AG10803 (cell line): Measurements from ENCODE around the gene ARHGAP22.

Experiments used
- DNase-seq: peaks from one replicate; pipeline ENCODE4 v3.0.0; 2010; ENCODE audit warnings: low read depth
- H3K4me3 ChIP-seq: 2 replicates; pipeline ENCODE4 v1.5.1; 2011; ENCODE audit warnings: mild to moderate bottlenecking, low read length, control low read depth
- TF ChIP-seq, protein P1 (sequence below): conservative IDR thresholded peaks from 2 replicates; pipeline ENCODE4 v1.5.1; 2011; ENCODE audit warnings: mild to moderate bottlenecking, low read length, control low read depth, inconsistent platforms

Gene ARHGAP22

GRCh38 chr10:48448796-48449195, 156.1 kb downstream of the ARHGAP22 start:
- no peak overlapping the region for H3K4me3 ChIP-seq
- TF ChIP-seq, protein P1, sequence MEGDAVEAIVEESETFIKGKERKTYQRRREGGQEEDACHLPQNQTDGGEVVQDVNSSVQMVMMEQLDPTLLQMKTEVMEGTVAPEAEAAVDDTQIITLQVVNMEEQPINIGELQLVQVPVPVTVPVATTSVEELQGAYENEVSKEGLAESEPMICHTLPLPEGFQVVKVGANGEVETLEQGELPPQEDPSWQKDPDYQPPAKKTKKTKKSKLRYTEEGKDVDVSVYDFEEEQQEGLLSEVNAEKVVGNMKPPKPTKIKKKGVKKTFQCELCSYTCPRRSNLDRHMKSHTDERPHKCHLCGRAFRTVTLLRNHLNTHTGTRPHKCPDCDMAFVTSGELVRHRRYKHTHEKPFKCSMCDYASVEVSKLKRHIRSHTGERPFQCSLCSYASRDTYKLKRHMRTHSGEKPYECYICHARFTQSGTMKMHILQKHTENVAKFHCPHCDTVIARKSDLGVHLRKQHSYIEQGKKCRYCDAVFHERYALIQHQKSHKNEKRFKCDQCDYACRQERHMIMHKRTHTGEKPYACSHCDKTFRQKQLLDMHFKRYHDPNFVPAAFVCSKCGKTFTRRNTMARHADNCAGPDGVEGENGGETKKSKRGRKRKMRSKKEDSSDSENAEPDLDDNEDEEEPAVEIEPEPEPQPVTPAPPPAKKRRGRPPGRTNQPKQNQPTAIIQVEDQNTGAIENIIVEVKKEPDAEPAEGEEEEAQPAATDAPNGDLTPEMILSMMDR, result no peak
- peak; percentile 53 for DNase-seq

- DNase-seq, result no peak
- TF ChIP-seq, protein P1, result no peak
- H3K4me3 ChIP-seq, result no peak overlapping the region
Observed at GRCh38 chr10:48447356-48448215, 157.3 kb downstream of the ARHGAP22 start.

- TF ChIP-seq, protein P1, result no peak
- no peak for DNase-seq
Observed at GRCh38 chr10:48446785-48447184, 158.1 kb downstream of the ARHGAP22 start.

GRCh38 chr10:48445932-48446331, 158.9 kb downstream of the ARHGAP22 start:
- no peak for DNase-seq
- H3K4me3 ChIP-seq, result no peak overlapping the region
- TF ChIP-seq, protein P1, result no peak

More at GRCh38 chr10:48446785-48447184, 158.1 kb downstream of the ARHGAP22 start:
- no peak overlapping the region for H3K4me3 ChIP-seq

DNA sequence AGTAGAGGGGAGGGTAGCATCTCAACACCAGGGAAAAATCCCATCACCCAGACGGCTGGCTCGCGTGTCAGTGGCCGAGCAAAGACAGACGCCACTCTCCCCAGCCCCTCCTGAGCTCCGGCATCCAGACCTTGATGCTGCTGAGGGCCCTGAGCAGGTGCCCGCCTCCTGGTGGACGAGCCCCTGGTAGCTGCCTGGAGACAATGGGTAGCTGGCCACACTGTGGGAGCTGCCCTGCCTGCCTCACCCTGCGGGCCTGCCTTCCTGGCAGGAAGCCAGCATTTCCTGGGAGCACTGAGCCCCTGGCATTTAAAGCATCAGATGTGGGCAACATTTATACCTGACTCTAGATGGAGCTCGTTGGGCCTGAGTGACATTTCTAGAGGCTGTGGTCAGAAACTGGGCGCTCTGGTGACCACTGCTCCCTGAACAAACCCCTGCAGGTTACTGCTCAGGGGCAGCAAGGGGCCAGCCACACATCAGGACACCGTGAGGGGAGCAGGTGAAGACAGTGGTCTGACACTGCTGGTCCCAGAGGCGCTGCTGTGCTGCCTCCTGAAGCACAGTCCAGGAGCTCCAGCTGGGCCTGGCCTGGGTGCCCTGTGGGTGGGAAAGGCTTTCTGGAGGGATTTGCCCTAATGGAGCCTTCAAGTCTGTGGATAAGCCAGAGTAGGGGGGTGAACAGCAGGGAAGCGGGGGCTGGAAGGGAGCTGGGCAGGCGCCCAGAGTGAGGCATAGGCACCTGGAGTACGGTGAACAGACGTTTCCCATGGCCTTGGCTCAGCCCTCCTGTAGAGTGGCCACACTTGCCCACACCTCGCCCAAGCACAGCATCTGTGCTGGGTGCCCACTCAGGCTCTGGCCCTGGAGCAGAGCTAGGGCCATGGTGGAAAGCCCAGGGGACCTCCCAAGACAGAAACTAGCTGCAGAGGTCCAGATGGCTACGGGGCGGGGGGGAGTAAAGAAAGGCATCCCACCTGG, 159.7 kb downstream of the ARHGAP22 start:
- TF ChIP-seq, protein P1, result no peak
- H3K4me3 ChIP-seq, result no peak overlapping the region
- DNase-seq, result no peak

GRCh38 chr10:48444266-48444665, 160.6 kb downstream of the ARHGAP22 start:
- TF ChIP-seq, protein P1, result peak; percentile 24; the same call in 1 of the 2 replicates
- H3K4me3 ChIP-seq, result no peak overlapping the region
- DNase-seq, result peak; percentile 29
